ENCODE measurements around the gene DDX43.

DNA sequence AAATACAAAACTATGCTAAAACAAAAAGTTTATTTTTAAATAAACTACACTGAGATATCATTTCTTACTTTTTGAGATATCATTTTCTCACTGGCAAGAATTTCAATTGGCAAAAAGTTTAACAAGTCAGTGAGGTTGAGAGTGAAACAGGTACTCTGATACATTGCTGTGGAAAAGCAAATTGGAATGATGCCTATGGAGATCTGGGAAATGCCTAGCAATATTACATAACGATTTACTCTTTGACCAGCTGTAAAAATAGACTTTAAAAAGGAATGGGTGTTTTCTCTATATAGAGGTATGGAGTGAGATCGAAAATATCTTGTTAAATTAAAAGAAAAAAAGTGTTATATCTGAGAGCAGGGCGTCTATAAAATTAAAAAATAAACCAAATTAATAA lies 40.6 kb downstream of the DDX43 start:
- TF ChIP-seq, protein P1, sequence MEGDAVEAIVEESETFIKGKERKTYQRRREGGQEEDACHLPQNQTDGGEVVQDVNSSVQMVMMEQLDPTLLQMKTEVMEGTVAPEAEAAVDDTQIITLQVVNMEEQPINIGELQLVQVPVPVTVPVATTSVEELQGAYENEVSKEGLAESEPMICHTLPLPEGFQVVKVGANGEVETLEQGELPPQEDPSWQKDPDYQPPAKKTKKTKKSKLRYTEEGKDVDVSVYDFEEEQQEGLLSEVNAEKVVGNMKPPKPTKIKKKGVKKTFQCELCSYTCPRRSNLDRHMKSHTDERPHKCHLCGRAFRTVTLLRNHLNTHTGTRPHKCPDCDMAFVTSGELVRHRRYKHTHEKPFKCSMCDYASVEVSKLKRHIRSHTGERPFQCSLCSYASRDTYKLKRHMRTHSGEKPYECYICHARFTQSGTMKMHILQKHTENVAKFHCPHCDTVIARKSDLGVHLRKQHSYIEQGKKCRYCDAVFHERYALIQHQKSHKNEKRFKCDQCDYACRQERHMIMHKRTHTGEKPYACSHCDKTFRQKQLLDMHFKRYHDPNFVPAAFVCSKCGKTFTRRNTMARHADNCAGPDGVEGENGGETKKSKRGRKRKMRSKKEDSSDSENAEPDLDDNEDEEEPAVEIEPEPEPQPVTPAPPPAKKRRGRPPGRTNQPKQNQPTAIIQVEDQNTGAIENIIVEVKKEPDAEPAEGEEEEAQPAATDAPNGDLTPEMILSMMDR (IDR thresholded peaks at IDR 0.05), result no peak
- no peak for TF ChIP-seq POLR2A (IDR thresholded peaks at IDR 0.05)
